IgD-negative memory B cell (primary cell): ENCODE data around the gene VDR. TPM values are rescaled to one million over a fixed set of nuclear protein-coding genes. Genes with fewer than 3 reads are reported as not detected.

Experiments
- H3K27ac Mint-ChIP-seq, 3 donors: one replicate each; pipeline ENCODE4 v1.8.0; 2020 to 2022; ENCODE audit warnings: mild to moderate bottlenecking in 3 of 3, mixed read lengths in 3 of 3, moderate library complexity in 1 of 3
- H3K27me3 Mint-ChIP-seq: one replicate; pipeline ENCODE4 v1.8.0; 2021; ENCODE audit warnings: mixed read lengths
- H3K36me3 Mint-ChIP-seq: one replicate; pipeline ENCODE4 v1.8.0; 2020; ENCODE audit warnings: mild to moderate bottlenecking, mixed read lengths
- H3K4me1 Mint-ChIP-seq, 3 donors: one replicate each; pipeline ENCODE4 v1.8.0; 2020 to 2022; ENCODE audit warnings: mixed read lengths in 3 of 3, mild to moderate bottlenecking in 1 of 3
- H3K4me3 Mint-ChIP-seq, 4 donors: one replicate each; pipeline ENCODE4 v1.8.0; 2020 to 2022; ENCODE audit warnings: mild to moderate bottlenecking in 4 of 4, mixed read lengths in 4 of 4, moderate library complexity in 3 of 4
- H3K9me3 Mint-ChIP-seq, 3 donors: one replicate each; pipeline ENCODE4 v1.8.0; 2020 to 2021; ENCODE audit warnings: mixed read lengths in 3 of 3, mild to moderate bottlenecking in 1 of 3
- polyA plus RNA-seq: library from polyadenylated mRNA; unstranded; fragments of 300-500 nt; fragmentation: Illumina TruSeq; gene quantifications from one replicate; pipeline ENCODE4 v1.2.3, GENCODE V29; 2021

The VDR gene
- polyA plus RNA-seq, 1 donor from 2014 or later = 0.61 TPM

DNA sequence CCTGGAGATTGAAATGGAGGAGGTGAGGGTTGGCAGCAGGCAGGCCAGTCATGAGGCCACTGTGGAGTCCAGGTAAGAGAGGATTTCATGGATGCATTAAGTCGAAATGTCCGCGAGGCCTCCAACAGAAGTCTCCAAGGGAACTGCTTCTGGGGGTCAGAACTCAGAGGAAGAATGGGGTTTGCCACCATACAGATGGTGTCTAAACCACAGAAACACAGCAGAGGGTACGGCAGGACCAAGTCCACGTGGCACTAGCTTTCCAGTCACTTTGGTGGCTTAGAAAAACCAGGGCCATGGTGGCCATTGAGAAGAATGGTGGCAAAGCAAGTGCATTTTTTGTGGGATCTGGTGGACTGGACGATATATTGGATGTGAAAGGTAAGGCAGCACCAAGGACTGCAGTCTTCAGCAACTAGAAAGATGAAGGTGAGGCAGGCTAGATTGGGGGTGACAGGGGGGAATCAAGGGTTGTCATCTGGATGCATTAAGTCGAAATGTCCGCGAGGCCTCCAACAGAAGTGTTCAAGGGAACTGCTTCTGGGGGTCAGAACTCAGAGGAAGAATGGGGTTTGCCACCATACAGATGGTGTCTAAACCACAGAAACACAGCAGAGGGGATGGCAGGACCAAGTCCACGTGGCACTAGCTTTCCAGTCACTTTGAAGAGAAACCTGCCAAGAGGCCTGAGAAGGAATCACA lies 36.1 kb upstream of the VDR start:
- Mint-ChIP-seq H3K9me3 (peaks cover 0 to 2% (median 0%) of the 10 kb centered on the region in 3 donors), H3K27me3 (peaks cover 18% of the 10 kb centered on the region), H3K4me3 (no peak overlapping the region), H3K4me1 (peaks cover 0 to 2% (median 0%) of the 10 kb centered on the region in 3 donors), H3K27ac (no peak overlapping the region), H3K36me3 (no peaks in the 10 kb centered on the region)

DNA sequence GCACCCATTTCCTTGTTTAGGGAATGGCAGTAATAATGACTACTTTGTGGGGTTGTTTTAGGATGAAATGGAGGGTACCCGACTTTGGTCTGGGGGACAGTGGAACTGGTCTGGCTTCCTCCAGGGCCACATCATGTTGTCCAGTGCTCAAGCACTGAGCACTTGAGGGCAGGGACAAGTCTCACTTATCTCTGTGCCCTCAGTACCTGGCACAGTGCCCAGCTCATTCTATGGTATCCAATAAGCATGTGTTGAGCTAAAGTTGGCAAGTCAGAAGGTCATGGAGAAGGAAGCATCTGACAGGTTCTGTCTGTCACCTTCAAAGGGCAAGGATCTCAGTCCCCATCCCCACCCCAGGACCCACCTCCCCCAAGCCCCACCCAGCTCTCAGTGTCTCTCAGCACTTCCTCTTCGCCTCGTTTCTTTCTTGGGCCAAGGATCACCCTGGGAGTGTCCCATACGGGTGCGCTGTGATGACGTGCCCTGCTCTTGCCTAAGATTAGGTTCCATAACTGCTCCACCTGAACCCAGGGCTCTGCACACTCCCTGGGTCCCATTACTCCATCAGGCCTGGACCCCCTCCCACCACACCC lies 34.3 kb upstream of the VDR start:
- Mint-ChIP-seq H3K27me3 (peaks cover 17% of the 10 kb centered on the region), H3K4me3 (no peak overlapping the region), H3K4me1 (peaks cover 0 to 2% (median 0%) of the 10 kb centered on the region in 3 donors), H3K27ac (no peak overlapping the region), H3K36me3 (no peaks in the 10 kb centered on the region), H3K9me3 (peaks cover 0 to 2% (median 0%) of the 10 kb centered on the region in 3 donors)

- H3K4me1 Mint-ChIP-seq = peaks cover 0 to 2% (median 0%) of the 10 kb centered on the region in 3 donors
- H3K4me3 Mint-ChIP-seq = no peak overlapping the region
- no peak overlapping the region for H3K27ac Mint-ChIP-seq
- no peaks in the 10 kb centered on the region for H3K36me3 Mint-ChIP-seq
- H3K27me3 Mint-ChIP-seq = peaks cover 13% of the 10 kb centered on the region
- H3K9me3 Mint-ChIP-seq = peaks cover 0 to 2% (median 0%) of the 10 kb centered on the region in 3 donors
Measured at GRCh38 chr12:47938594-47938993, 33.8 kb upstream of the VDR start.

GRCh38 chr12:47938093-47938492 lies 33.3 kb upstream of the VDR start:
- Mint-ChIP-seq H3K4me1 (peaks cover 0 to 2% (median 0%) of the 10 kb centered on the region in 3 donors), H3K27me3 (peaks cover 10% of the 10 kb centered on the region), H3K36me3 (peaks cover 2% of the 10 kb centered on the region), H3K27ac (no peak overlapping the region), H3K9me3 (peaks cover 0 to 2% (median 0%) of the 10 kb centered on the region in 3 donors), H3K4me3 (no peak overlapping the region)

- Mint-ChIP-seq H3K4me3 (no peak overlapping the region), H3K36me3 (peaks cover 2% of the 10 kb centered on the region), H3K9me3 (peaks cover 0 to 2% (median 0%) of the 10 kb centered on the region in 3 donors), H3K4me1 (no peaks in the 10 kb centered on the region), H3K27ac (no peak overlapping the region), H3K27me3 (peaks cover 5% of the 10 kb centered on the region)
Measured at GRCh38 chr12:47935184-47935583, 30.4 kb upstream of the VDR start.

GRCh38 chr12:47931187-47931586 lies 26.4 kb upstream of the VDR start:
- Mint-ChIP-seq H3K27ac (no peak overlapping the region), H3K9me3 (peaks cover 0 to 3% (median 0%) of the 10 kb centered on the region in 3 donors), H3K4me3 (no peak overlapping the region), H3K36me3 (peaks cover 2% of the 10 kb centered on the region), H3K27me3 (peaks cover 5% of the 10 kb centered on the region), H3K4me1 (no peaks in the 10 kb centered on the region)

GRCh38 chr12:47930634-47931033 lies 25.8 kb upstream of the VDR start:
- Mint-ChIP-seq H3K27me3 (peaks cover 5% of the 10 kb centered on the region), H3K4me3 (no peak overlapping the region), H3K27ac (no peak overlapping the region), H3K36me3 (peaks cover 2% of the 10 kb centered on the region), H3K4me1 (no peaks in the 10 kb centered on the region), H3K9me3 (peaks cover 0 to 3% (median 0%) of the 10 kb centered on the region in 3 donors)

GRCh38 chr12:47927346-47927745 lies 22.6 kb upstream of the VDR start:
- peak overlapping the region in 1 of 3 donors; percentile 1 for H3K27ac Mint-ChIP-seq
- H3K4me1 Mint-ChIP-seq = no peaks in the 10 kb centered on the region
- peaks cover 0 to 3% (median 0%) of the 10 kb centered on the region in 3 donors for H3K9me3 Mint-ChIP-seq
- no peak overlapping the region for H3K4me3 Mint-ChIP-seq
- H3K27me3 Mint-ChIP-seq = peaks cover 15% of the 10 kb centered on the region
- H3K36me3 Mint-ChIP-seq = no peaks in the 10 kb centered on the region

DNA sequence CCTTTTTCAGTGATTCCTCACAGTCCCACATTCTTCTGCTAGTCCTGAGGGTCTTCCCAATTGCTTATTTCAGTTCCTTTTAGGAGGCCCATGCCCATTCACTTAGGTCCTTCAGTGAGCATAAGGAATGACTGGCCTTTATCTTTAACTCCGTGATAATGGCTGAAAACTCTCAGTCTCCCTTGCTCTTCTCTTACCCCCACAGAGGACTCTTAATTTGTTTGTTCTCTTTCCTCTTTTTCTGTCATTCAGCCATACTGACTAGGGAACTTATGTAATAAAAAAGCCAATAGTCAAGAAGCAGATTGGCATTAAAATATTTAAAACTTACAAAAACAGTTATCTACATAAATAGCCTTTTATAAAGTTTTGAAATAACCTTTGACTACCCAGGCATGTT lies 17.1 kb upstream of the VDR start:
- H3K36me3 Mint-ChIP-seq = peaks cover 2% of the 10 kb centered on the region
- H3K9me3 Mint-ChIP-seq = no peaks in the 10 kb centered on the region
- peaks cover 17% of the 10 kb centered on the region for H3K27me3 Mint-ChIP-seq
- no peak overlapping the region for H3K4me3 Mint-ChIP-seq
- H3K4me1 Mint-ChIP-seq = no peaks in the 10 kb centered on the region
- H3K27ac Mint-ChIP-seq = no peak overlapping the region

GRCh38 chr12:47920913-47921312 lies 16.1 kb upstream of the VDR start:
- Mint-ChIP-seq H3K27me3 (peaks cover 19% of the 10 kb centered on the region), H3K4me1 (no peaks in the 10 kb centered on the region), H3K4me3 (no peak overlapping the region), H3K9me3 (no peaks in the 10 kb centered on the region), H3K36me3 (peaks cover 2% of the 10 kb centered on the region), H3K27ac (no peak overlapping the region)

- no peaks in the 10 kb centered on the region for H3K4me1 Mint-ChIP-seq
- H3K27me3 Mint-ChIP-seq = peaks cover 17% of the 10 kb centered on the region
- H3K4me3 Mint-ChIP-seq = no peak overlapping the region
- no peak overlapping the region for H3K27ac Mint-ChIP-seq
- H3K36me3 Mint-ChIP-seq = no peaks in the 10 kb centered on the region
- H3K9me3 Mint-ChIP-seq = peaks cover 0 to 6% (median 0%) of the 10 kb centered on the region in 3 donors
Measured at GRCh38 chr12:47913081-47913480, 8.3 kb upstream of the VDR start.

- Mint-ChIP-seq H3K36me3 (no peaks in the 10 kb centered on the region), H3K27ac (no peak overlapping the region), H3K4me3 (no peak overlapping the region), H3K4me1 (no peaks in the 10 kb centered on the region), H3K27me3 (peaks cover 17% of the 10 kb centered on the region), H3K9me3 (peaks cover 0 to 6% (median 0%) of the 10 kb centered on the region in 3 donors)
Measured at GRCh38 chr12:47912556-47912955, 7.8 kb upstream of the VDR start.

GRCh38 chr12:47910981-47911380 lies 6.2 kb upstream of the VDR start:
- no peak overlapping the region for H3K27ac Mint-ChIP-seq
- H3K27me3 Mint-ChIP-seq = peaks cover 11% of the 10 kb centered on the region
- H3K9me3 Mint-ChIP-seq = peaks cover 0 to 6% (median 0%) of the 10 kb centered on the region in 3 donors
- peaks cover 0 to 1% (median 0%) of the 10 kb centered on the region in 3 donors for H3K4me1 Mint-ChIP-seq
- H3K4me3 Mint-ChIP-seq = no peak overlapping the region
- H3K36me3 Mint-ChIP-seq = no peaks in the 10 kb centered on the region

- Mint-ChIP-seq H3K4me3 (no peak overlapping the region), H3K27ac (no peak overlapping the region)
Measured at GRCh38 chr12:47910486-47910885, 5.7 kb upstream of the VDR start.

DNA sequence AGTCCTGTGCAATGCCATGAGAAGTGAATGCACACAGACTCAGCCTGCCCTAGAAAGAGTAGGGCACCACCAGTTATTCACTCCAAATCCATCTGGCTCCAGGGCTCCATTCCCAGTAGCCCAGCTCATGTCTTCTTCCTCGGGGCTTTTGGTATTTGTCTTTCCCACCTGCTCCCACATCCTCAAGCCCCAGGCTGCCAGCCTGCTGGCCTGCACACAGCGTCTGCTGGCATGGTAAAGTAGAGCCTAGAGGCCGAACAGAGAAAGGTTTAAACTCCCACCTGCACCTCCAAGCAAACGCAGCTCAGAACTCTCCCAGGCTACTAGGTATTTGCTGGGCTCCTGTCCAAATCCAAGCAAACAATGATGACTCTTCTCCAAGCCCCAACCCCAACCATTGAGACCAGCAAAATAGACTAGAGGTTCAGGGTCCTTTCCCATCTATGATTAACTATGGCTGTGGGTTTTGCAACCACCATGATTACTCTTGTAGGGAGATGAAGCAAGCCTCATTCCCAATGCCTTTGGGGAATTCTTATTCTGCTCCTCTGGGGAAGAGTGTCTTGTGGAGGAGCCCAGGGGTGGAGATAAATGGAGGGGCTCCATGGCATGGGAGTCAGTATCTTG lies 5.2 kb upstream of the VDR start:
- Mint-ChIP-seq H3K4me3 (peak overlapping the region in 2 of 4 donors; percentile 13 to 24), H3K9me3 (peaks cover 0 to 6% (median 0%) of the 10 kb centered on the region in 3 donors), H3K36me3 (no peaks in the 10 kb centered on the region), H3K4me1 (peaks cover 4% of the 10 kb centered on the region in 3 donors), H3K27ac (no peak overlapping the region), H3K27me3 (peaks cover 11% of the 10 kb centered on the region)

More at GRCh38 chr12:47910486-47910885, 5.7 kb upstream of the VDR start:
- no peaks in the 10 kb centered on the region for H3K36me3 Mint-ChIP-seq
- peaks cover 2 to 4% (median 3%) of the 10 kb centered on the region in 3 donors for H3K4me1 Mint-ChIP-seq
- H3K27me3 Mint-ChIP-seq = peaks cover 11% of the 10 kb centered on the region
- H3K9me3 Mint-ChIP-seq = peaks cover 0 to 6% (median 0%) of the 10 kb centered on the region in 3 donors
